ENCODE data around the gene IFNL2.

DNA sequence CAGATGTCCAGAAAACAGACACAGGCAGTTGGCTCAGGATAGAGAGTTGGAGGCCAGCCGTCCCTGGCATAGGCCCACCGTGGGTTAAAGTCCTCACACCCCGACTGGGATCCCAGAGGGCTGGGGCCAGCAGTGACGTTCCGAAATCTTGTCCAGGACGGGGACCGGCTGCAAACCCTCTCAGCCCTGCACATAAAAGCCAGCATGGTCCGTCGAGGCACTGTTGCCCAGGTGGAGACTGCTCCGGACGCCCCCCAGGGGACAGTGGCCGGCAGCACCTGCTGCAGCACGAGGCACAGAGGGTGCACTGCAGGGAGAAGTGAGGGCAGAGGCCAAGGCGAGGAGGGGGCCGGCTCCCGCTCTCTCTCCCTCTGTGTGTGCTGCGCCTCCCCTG lies 4.3 kb upstream of the IFNL2 start:
- TF ChIP-seq POLR2A (IDR thresholded peaks at IDR 0.05): no peak
- TF ChIP-seq, protein P1, sequence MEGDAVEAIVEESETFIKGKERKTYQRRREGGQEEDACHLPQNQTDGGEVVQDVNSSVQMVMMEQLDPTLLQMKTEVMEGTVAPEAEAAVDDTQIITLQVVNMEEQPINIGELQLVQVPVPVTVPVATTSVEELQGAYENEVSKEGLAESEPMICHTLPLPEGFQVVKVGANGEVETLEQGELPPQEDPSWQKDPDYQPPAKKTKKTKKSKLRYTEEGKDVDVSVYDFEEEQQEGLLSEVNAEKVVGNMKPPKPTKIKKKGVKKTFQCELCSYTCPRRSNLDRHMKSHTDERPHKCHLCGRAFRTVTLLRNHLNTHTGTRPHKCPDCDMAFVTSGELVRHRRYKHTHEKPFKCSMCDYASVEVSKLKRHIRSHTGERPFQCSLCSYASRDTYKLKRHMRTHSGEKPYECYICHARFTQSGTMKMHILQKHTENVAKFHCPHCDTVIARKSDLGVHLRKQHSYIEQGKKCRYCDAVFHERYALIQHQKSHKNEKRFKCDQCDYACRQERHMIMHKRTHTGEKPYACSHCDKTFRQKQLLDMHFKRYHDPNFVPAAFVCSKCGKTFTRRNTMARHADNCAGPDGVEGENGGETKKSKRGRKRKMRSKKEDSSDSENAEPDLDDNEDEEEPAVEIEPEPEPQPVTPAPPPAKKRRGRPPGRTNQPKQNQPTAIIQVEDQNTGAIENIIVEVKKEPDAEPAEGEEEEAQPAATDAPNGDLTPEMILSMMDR (IDR thresholded peaks at IDR 0.05): no peak

Measured in uterus (tissue), 2 donors.